ENCODE results near the gene LDAF1. TPM values are rescaled to one million over a fixed set of nuclear protein-coding genes. Genes with fewer than 3 reads are reported as not detected.
A peak's percentile ranks its signal among the peaks of the same experiment; 100 is the strongest.
"Not testable (repeated sequence)": the region's sequence is repeated elsewhere in the genome, so short reads cannot be mapped to it uniquely, and the experiment has no call there.

Gene LDAF1
- total and polyA plus RNA-seq, 4 experiments from 2014 or later, result 15.0 to 23.3 (median 18.4) TPM

DNA sequence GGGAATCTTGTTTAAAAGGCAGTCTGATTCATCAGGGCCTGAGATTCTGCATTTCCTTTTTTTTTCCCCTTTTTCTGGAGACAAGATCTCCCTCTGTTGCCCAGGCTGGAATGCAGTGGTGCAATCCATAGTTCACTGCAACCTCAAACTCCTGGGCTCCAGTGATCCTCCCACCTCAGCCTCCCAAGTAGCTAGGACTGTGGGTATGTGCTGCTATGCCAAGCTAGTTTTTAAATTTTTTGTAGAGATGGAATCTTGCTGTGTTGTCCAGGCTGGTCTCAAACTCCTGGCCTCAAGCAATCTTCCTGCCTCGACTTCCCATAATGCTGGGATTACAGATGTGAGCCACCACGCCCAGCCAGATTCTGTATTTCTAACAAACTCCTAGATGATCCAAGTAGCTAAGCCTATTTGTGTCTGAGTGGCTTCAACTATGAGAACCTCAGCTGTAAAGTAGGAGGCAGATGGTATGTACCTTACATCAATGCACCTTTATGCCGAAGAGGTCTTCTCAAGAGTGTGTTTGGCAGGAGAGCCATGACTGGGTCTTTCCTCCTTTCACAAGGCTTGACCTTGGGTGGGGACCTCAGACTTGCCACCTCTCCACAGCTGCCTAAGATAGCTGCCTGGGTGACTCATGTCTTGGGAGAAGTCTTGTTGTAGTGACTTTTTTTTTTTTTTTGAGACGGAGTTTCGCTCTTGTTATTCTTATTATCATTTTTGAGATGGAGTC, 10.9 kb downstream of the LDAF1 start:
- H3K27ac Mint-ChIP-seq, result no peak overlapping the region
- peaks cover 17% of the 10 kb centered on the region for H3K36me3 ChIP-seq (ENCODE audit: insufficient read depth, low read length)
- ChIA-PET CTCF (ENCODE audit: partially characterized antibody) (interaction anchor here (1.6 to 2.0 kb wide), 2 partner anchors 10 to 20 kb away, joined by 6 to 8 read pairs; partner anchors contain the start of gene LDAF1), POLR2A (ENCODE audit: partially characterized antibody) (interaction anchor here (1.2 kb wide), 1 partner anchor 9 kb away, joined by 3 read pairs; no protein-coding TSS in a partner anchor)
- intact Hi-C loops (cut with micrococcal nuclease), result no loop called here
- H3K9me3 ChIP-seq (ENCODE audit: control insufficient read depth in 1 of 2, low read length in 2 of 2), result no peaks in the 10 kb centered on the region
- H3K4me3 Mint-ChIP-seq, result no peak overlapping the region
- H3K4me1 Mint-ChIP-seq, result peaks cover 0 to 6% (median 1%) of the 10 kb centered on the region in 4 donors
- H3K27me3 Mint-ChIP-seq, result no peaks in the 10 kb centered on the region
- peaks cover 45 to 61% of the 10 kb centered on the region in 2 donors for H3K36me3 Mint-ChIP-seq
- no peak for DNase-seq
- no peaks in the 10 kb centered on the region for H3K9me3 Mint-ChIP-seq
- no peak overlapping the region for H3K4me3 ChIP-seq (ENCODE audit: low read length in 2 of 2)
- no peaks in the 10 kb centered on the region for H3K4me1 ChIP-seq (ENCODE audit: insufficient read depth, low read length)
- no peaks in the 10 kb centered on the region for H3K27me3 ChIP-seq (ENCODE audit: insufficient read depth, low read length)
- H3K27ac ChIP-seq (ENCODE audit: low read depth, low read length), result no peak overlapping the region

DNA sequence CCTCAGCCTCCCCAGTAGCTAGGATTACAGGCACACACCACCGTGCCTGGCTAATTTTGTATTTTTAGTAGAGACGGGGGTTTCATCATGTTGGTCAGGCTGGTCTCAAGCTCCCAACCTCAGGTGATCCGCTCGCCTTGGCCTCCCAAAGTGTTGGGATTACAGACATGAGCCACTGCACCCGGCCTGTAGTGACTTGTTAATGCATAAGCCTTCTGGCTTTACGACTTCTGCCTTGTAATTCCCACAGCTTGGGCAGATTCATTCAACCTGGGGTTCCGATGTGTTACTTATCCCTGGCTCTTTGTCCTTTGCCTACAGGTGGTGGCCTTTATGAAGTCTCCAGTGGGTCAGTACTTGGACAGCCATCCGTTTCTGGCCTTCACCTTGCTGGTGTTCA, 11.6 kb downstream of the LDAF1 start:
- H3K9me3 ChIP-seq (ENCODE audit: control insufficient read depth in 1 of 2, low read length in 2 of 2); H3K27me3 Mint-ChIP-seq; H3K4me1 Mint-ChIP-seq; H3K4me1 ChIP-seq (ENCODE audit: insufficient read depth, low read length); H3K27ac ChIP-seq (ENCODE audit: low read depth, low read length); intact Hi-C loops (cut with micrococcal nuclease); H3K4me3 Mint-ChIP-seq; H3K27ac Mint-ChIP-seq; DNase-seq; H3K9me3 Mint-ChIP-seq; H3K4me3 ChIP-seq (ENCODE audit: low read length in 2 of 2); H3K27me3 ChIP-seq (ENCODE audit: insufficient read depth, low read length): not testable (repeated sequence)
- POLR2A ChIA-PET (ENCODE audit: partially characterized antibody), result interaction anchor here (1.2 kb wide), 1 partner anchor 9 kb away, joined by 3 read pairs; no protein-coding TSS in a partner anchor
- H3K36me3 ChIP-seq (ENCODE audit: insufficient read depth, low read length), result peaks cover 17% of the 10 kb centered on the region
- CTCF ChIA-PET (ENCODE audit: partially characterized antibody), result interaction anchor here (1.6 kb wide), 1 partner anchor 19 kb away, joined by 6 read pairs; no protein-coding TSS in a partner anchor
- H3K36me3 Mint-ChIP-seq, result peaks cover 46 to 61% of the 10 kb centered on the region in 2 donors

DNA sequence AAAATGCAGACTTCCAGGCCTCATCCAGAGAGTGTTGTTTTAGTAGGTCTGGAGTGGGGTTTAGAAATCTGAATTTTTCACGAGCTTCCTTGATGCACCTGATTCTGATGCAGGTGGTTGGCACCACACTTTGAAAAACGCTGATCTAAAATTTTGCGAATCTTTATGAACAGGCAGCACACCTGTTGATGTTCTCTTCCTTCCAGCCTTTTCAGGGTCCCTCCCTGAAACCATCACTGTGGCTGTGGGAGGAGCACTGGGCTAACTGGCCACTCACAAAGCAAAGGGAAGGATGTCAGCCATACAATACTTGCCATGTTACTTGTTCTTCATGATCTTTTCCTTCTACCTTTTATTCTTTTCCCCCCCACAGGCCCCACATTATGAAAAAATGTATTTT, 14.2 kb downstream of the LDAF1 start:
- H3K27ac Mint-ChIP-seq, result peak overlapping the region in 1 of 7 donors; percentile 47
- peaks cover 17% of the 10 kb centered on the region for H3K36me3 ChIP-seq (ENCODE audit: insufficient read depth, low read length)
- CTCF ChIA-PET (ENCODE audit: partially characterized antibody), result no interaction called here

DNA sequence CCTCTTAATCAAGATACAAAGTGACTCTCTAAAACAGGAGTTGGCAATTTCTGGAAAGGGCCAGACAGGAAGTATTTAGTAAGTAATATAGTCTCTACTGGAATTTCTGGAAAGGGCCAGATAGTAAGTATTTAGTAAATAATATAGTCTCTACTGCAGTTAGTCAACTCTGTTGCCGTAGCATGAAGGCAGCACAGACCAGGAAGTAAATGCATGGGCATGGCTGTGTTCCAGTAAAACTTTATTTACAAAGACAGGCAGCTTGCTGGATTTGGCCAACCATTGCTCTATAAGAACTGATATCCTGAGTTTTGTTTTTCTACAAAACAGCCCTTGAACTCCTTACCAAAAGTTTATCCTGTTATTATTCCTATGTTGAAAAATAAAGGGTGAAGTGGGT, 16.9 kb downstream of the LDAF1 start:
- H3K27ac ChIP-seq (ENCODE audit: low read depth, low read length), result no peak overlapping the region
- H3K36me3 ChIP-seq (ENCODE audit: insufficient read depth, low read length), result peaks cover 24% of the 10 kb centered on the region
- CTCF ChIA-PET (ENCODE audit: partially characterized antibody), result no interaction called here

More for the DNA sequence above, 14.2 kb downstream of the LDAF1 start:
- H3K4me1 Mint-ChIP-seq, result no peaks in the 10 kb centered on the region
- H3K27me3 Mint-ChIP-seq, result no peaks in the 10 kb centered on the region
- no peaks in the 10 kb centered on the region for H3K4me1 ChIP-seq (ENCODE audit: insufficient read depth, low read length)
- no peaks in the 10 kb centered on the region for H3K27me3 ChIP-seq (ENCODE audit: insufficient read depth, low read length)
- H3K36me3 Mint-ChIP-seq, result peaks cover 44 to 58% of the 10 kb centered on the region in 2 donors
- no peak overlapping the region for H3K4me3 ChIP-seq (ENCODE audit: low read length in 2 of 2)
- DNase-seq, result no peak
- no peaks in the 10 kb centered on the region for H3K9me3 Mint-ChIP-seq
- H3K27ac ChIP-seq (ENCODE audit: low read depth, low read length), result no peak overlapping the region
- POLR2A ChIA-PET (ENCODE audit: partially characterized antibody), result no interaction called here
- no peak overlapping the region for H3K4me3 Mint-ChIP-seq
- intact Hi-C loops (cut with micrococcal nuclease), result no loop called here
- H3K9me3 ChIP-seq (ENCODE audit: control insufficient read depth in 1 of 2, low read length in 2 of 2), result no peaks in the 10 kb centered on the region

DNA sequence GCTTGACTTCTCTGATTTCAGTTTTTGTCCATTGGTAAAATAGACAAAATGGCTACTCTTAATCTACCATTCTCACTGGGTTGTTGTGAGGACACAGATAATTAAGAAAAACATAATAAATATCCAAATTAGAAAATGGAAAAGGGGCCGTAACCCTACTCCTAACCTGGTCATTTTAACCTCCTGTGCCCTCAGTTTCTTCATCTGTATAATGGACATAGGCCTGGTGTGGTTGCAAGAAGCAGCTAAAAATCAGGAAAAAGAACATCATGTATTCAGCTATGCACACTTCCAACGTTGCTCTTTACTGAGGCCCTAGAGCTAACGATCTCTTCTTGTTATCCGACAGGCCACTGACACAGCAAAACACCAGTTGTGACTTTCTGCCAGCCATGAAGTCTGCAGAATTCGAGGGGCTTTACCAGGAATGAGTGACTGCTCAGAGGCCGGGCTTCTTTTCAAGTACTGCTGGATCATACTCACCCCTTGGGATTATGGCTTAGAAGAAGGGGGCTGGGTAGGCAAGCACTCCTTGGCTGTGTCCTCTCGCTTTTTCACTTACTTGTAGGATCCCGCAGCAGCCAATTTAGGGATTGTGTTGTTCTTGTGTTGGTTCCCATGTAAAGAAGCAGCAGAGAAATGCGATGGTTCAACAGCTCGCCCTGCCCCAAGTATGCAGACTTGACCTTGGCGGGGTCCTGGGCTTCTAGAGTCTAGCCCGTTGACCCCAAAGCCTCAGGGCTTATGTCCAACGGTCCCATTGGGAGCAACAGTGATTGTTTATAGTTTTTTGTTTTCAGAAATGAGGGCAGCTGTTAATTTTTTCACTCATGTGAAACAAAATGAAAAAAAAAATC, 20.9 kb downstream of the LDAF1 start:
- ChIA-PET POLR2A (ENCODE audit: partially characterized antibody) (interaction anchor here (1.2 kb wide), 1 partner anchor 10 kb away, joined by 3 read pairs; no protein-coding TSS in a partner anchor), CTCF (ENCODE audit: partially characterized antibody) (no interaction called here)
- Mint-ChIP-seq H3K9me3 (peaks cover 0 to 5% (median 0%) of the 10 kb centered on the region in 8 donors), H3K4me3 (no peak overlapping the region), H3K36me3 (peaks cover 66 to 68% of the 10 kb centered on the region in 2 donors), H3K4me1 (no peaks in the 10 kb centered on the region), H3K27me3 (no peaks in the 10 kb centered on the region), H3K27ac (no peak overlapping the region)
- no peak for DNase-seq
- Histone ChIP-seq H3K36me3 (ENCODE audit: insufficient read depth, low read length) (peaks cover 18% of the 10 kb centered on the region), H3K27ac (ENCODE audit: low read depth, low read length) (no peak overlapping the region), H3K9me3 (ENCODE audit: control insufficient read depth in 1 of 2, low read length in 2 of 2) (no peaks in the 10 kb centered on the region), H3K4me3 (ENCODE audit: low read length in 2 of 2) (no peak overlapping the region), H3K4me1 (ENCODE audit: insufficient read depth, low read length) (no peaks in the 10 kb centered on the region), H3K27me3 (ENCODE audit: insufficient read depth, low read length) (no peaks in the 10 kb centered on the region)
- intact Hi-C loops (cut with micrococcal nuclease), result no loop called here

More for the DNA sequence above, 16.9 kb downstream of the LDAF1 start:
- Mint-ChIP-seq H3K4me3 (no peak overlapping the region), H3K4me1 (no peaks in the 10 kb centered on the region), H3K27ac (no peak overlapping the region), H3K27me3 (no peaks in the 10 kb centered on the region), H3K9me3 (peaks cover 0 to 5% (median 0%) of the 10 kb centered on the region in 8 donors), H3K36me3 (peaks cover 63 to 72% of the 10 kb centered on the region in 2 donors)
- H3K9me3 ChIP-seq (ENCODE audit: control insufficient read depth in 1 of 2, low read length in 2 of 2), result no peaks in the 10 kb centered on the region
- no peaks in the 10 kb centered on the region for H3K27me3 ChIP-seq (ENCODE audit: insufficient read depth, low read length)
- POLR2A ChIA-PET (ENCODE audit: partially characterized antibody), result no interaction called here
- no peak overlapping the region for H3K4me3 ChIP-seq (ENCODE audit: low read length in 2 of 2)
- DNase-seq, result no peak
- no peaks in the 10 kb centered on the region for H3K4me1 ChIP-seq (ENCODE audit: insufficient read depth, low read length)
- intact Hi-C loops (cut with micrococcal nuclease), result no loop called here

DNA sequence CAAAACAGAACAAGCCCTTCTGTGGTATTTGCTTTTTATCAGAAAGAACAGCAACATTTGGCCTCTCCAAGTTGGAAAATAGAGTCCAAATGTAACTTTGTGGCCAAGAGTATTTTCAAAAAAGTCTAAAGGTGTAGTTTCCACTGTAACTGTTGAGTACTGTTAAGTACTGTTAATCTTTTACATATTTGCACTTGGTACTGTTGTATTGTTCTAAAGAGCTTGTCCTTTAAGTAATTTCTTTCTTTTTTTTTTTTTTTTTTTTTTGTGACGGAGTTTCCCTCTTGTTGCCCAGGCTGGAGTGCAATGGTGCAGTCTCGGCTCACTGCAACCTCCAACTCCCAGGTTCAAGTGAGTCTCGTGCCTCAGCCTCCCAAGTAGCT, 21.5 kb downstream of the LDAF1 start:
- peaks cover 60 to 62% of the 10 kb centered on the region in 2 donors for H3K36me3 Mint-ChIP-seq
- Histone ChIP-seq H3K4me1 (ENCODE audit: insufficient read depth, low read length) (no peaks in the 10 kb centered on the region), H3K27ac (ENCODE audit: low read depth, low read length) (no peak overlapping the region), H3K9me3 (ENCODE audit: control insufficient read depth in 1 of 2, low read length in 2 of 2) (no peaks in the 10 kb centered on the region), H3K4me3 (ENCODE audit: low read length in 2 of 2) (no peak overlapping the region), H3K36me3 (ENCODE audit: insufficient read depth, low read length) (peaks cover 18% of the 10 kb centered on the region), H3K27me3 (ENCODE audit: insufficient read depth, low read length) (no peaks in the 10 kb centered on the region)
- no peaks in the 10 kb centered on the region for H3K4me1 Mint-ChIP-seq
- H3K4me3 Mint-ChIP-seq, result no peak overlapping the region
- intact Hi-C loops (cut with micrococcal nuclease), result no loop called here
- CTCF ChIA-PET (ENCODE audit: partially characterized antibody), result no interaction called here
- peaks cover 0 to 5% (median 0%) of the 10 kb centered on the region in 8 donors for H3K9me3 Mint-ChIP-seq
- no peaks in the 10 kb centered on the region for H3K27me3 Mint-ChIP-seq
- no peak for DNase-seq
- no peak overlapping the region for H3K27ac Mint-ChIP-seq
- POLR2A ChIA-PET (ENCODE audit: partially characterized antibody), result no interaction called here

DNA sequence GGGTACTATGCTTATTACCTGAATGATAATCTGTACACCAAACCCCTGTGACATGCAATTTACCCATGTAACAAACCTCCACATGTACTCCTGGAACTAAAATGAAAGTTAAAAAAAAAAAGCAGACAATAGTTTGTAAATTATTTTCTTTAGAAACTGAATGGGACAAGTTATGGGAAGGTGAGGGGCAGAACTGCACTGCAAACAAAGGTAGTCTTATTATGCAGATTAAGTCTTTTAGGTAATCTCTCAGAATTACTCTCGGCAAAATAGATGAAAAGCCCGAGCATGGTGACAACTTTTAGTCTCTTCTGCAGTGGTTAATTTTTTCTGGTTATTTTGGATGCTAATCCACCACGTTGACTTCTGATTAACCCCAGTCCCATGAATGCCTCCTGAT, 25.5 kb downstream of the LDAF1 start:
- peaks cover 18% of the 10 kb centered on the region for H3K36me3 ChIP-seq (ENCODE audit: insufficient read depth, low read length)
- ChIA-PET POLR2A (ENCODE audit: partially characterized antibody) (no interaction called here), CTCF (ENCODE audit: partially characterized antibody) (no interaction called here)
- peaks cover 0 to 5% (median 0%) of the 10 kb centered on the region in 8 donors for H3K9me3 Mint-ChIP-seq
- H3K27ac ChIP-seq (ENCODE audit: low read depth, low read length), result no peak overlapping the region
- no peak overlapping the region for H3K27ac Mint-ChIP-seq
- no peaks in the 10 kb centered on the region for H3K9me3 ChIP-seq (ENCODE audit: control insufficient read depth in 1 of 2, low read length in 2 of 2)
- H3K4me1 Mint-ChIP-seq, result peaks cover 3 to 6% (median 4%) of the 10 kb centered on the region in 4 donors
- intact Hi-C loops (cut with micrococcal nuclease), result no loop called here
- no peaks in the 10 kb centered on the region for H3K27me3 ChIP-seq (ENCODE audit: insufficient read depth, low read length)
- H3K4me3 ChIP-seq (ENCODE audit: low read length in 2 of 2), result no peak overlapping the region
- H3K36me3 Mint-ChIP-seq, result peaks cover 35 to 39% of the 10 kb centered on the region in 2 donors
- H3K4me3 Mint-ChIP-seq, result no peak overlapping the region
- DNase-seq, result no peak
- H3K4me1 ChIP-seq (ENCODE audit: insufficient read depth, low read length), result peaks cover 4% of the 10 kb centered on the region
- peaks cover 1 to 4% of the 10 kb centered on the region in 2 donors for H3K27me3 Mint-ChIP-seq
